ENCODE data around the gene SPEF1.

- no peak for TF ChIP-seq CTCF (conservative IDR thresholded peaks at IDR 0.05 in 1 of 2, IDR thresholded peaks at IDR 0.05 in 1 of 2; ENCODE audit: extremely low read depth in 1 of 2, insufficient read depth in 1 of 2, low read depth in 1 of 2, low read length in 2 of 2)
- TF ChIP-seq EZH2 (IDR thresholded peaks at IDR 0.05; ENCODE audit: borderline replicate concordance, low read length): no peak
Observed at GRCh38 chr20:3765171-3765882, 15.9 kb downstream of the SPEF1 start.
